Measurements from ENCODE around the gene USP49.
A peak's percentile ranks its signal among the peaks of the same experiment; 100 is the strongest.
"Not testable (repeated sequence)": the region's sequence is repeated elsewhere in the genome, so short reads cannot be mapped to it uniquely, and the experiment has no call there.

USP49 gene

GRCh38 chr6:41871691-41872090 is 23.5 kb downstream of the USP49 start:
- no peak for DNase-seq

DNA sequence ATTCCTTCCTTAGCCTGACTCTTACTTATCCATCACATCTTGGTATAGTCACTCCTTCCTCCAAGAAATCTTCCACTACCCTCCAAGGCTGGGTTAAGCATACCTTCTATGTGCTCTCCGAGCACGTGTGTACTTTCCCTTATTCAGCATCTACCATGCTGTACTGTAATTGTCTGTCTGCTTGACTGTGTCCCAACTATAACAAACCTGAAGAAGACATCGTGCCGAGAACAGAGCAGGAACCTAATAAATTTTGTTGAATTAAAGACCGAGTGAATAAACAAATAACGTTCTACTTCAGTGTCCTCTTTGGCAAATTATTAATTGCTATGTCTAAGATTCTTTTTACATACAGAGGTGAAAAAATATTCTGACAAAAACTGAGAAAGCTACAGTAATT is 35.8 kb downstream of the USP49 start:
- no peak for DNase-seq

- DNase-seq, result no peak
These were observed 36.5 kb downstream of the USP49 start for GRCh38 chr6:41858703-41859102.

- no peak for DNase-seq
These were observed 44.3 kb downstream of the USP49 start for GRCh38 chr6:41850861-41851260.

GRCh38 chr6:41846666-41847237 is 48.4 kb downstream of the USP49 start:
- DNase-seq, result peak; percentile 27

DNA sequence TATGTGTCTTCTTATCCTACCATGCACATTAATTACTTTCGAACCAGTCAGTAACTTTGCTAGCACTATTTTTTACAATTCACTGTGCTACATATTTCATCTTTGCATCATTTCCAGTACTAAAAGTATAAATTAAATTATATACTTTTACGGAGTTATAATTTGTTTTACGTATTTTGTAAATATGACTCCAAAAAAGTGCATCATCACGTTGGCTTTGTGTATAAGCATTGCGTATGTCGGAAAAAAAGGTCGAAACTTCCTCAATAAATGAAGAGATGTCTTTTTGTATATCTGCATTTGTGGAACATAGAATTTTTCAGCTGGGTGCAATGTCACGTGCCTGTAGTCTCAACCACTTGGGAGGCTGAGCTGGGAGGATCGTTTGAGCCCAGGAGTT is 52.0 kb downstream of the USP49 start:
- no peak for DNase-seq

- DNase-seq, result no peak
These were observed 54.8 kb downstream of the USP49 start for GRCh38 chr6:41840326-41840725.

DNA sequence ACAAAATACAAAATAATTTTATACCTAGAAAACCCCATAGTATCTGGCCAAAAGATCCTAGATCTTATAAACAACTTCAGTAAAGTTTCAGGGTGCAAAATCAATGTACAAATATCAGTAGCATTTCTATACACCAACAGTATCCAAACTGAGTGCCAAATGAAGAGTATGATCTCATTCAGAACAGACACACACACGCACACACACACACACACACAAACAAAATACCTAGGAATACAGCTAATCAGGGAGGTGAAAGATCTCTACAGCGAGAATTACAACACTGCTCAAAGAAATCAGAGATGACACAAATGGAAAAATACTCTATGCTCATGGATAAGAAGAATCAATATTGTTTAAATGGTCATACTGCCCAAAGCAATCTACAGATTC is 58.5 kb downstream of the USP49 start:
- DNase-seq, result no peak

DNA sequence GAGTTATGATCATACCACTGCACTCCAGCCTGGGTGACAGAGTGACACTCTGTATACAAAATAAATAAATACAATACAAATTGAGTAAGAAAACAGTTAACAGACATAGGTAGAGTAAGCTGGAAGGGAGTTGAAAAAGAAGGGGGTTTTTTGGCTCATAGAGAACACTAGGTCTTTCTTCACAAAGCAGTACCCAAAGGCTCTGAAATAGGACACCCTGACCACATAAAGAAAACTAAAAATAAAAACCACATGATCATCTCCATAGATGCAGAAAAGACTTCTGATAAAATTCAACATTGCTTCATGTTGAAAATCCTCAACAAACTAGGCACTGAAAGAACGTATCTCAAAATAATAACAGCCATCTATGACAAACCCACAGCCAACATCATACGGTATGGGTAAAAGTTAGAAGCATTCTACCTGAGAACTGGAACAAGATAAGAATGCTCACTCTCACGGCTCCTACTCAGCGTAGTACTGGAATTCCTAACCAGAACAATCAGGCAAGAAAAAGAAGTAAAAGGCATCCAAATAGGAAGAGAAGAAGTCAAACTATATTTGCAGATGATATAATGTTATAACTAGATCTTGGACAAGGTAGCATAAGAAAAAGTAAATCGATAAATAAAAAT is 59.0 kb downstream of the USP49 start:
- DNase-seq, result no peak

- no peak for DNase-seq
These were observed 62.9 kb downstream of the USP49 start for GRCh38 chr6:41832263-41832662.

- no peak for DNase-seq
These were observed 68.7 kb downstream of the USP49 start for GRCh38 chr6:41826343-41827022.

DNA sequence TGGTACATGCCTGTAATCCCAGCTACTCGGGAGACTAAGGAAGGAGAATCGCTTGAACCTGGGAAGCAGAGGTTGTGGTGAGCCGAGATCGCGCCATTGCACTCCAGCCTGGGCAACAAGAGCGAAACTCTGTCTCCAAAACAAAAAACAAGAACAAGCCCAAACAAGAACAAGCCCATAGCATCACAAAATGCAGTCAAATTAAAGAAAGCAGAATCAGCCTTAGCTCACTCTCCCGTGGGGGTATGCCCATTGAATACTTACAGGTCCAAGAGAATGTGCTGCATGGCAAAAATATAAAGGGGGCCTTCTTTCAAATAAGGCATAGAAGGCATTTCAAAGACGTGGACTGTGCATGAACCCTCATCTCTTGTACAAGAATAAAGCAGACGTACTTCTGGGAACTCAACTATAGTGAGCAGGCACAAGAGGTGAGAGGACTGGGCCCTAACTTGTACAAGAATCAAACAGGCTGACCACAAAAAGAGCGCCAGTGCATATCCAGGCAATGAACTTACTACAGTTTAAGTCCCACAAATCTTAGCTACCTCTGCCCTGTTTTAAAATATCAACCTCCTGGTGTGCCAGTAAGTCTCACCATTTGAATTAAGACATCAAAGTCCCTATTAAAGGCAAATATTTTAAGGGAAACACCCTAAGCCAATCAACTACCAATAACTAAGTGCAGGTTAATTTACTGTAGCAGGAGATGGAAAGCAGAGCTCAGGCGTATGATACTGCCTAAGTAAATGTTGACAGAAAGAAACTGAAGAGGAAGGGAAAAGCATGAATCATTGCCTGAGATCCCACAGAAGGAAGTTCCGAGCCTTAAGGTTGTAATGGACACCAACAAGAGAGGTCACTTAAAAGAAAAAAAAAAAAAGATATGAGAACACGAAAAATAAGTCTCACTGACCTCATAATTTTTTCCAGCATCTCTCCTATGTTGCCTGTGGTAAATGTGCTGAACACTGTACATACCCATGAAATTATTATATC is 70.3 kb downstream of the USP49 start:
- DNase-seq, result no peak

GRCh38 chr6:41823178-41823577 is 72.0 kb downstream of the USP49 start:
- no peak for DNase-seq

DNA sequence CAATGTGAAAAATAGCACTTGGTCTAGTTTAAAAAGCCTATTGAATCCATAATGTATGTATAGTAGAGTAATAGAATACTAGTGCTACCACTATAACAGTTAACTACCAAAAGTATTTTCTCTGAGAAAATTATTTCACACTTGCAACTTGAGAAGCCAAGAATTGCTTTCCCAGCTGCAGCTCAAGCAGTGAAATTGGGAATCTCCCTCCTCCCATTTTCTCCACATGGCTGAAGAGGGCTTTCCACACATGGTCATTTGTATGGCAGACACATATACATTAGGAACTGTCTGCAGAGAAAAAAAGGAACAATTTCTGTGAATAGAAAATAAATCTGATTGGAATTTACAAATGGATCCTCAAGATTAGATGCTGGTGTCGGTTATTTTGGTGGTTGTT is 73.2 kb downstream of the USP49 start:
- DNase-seq, result no peak

DNA sequence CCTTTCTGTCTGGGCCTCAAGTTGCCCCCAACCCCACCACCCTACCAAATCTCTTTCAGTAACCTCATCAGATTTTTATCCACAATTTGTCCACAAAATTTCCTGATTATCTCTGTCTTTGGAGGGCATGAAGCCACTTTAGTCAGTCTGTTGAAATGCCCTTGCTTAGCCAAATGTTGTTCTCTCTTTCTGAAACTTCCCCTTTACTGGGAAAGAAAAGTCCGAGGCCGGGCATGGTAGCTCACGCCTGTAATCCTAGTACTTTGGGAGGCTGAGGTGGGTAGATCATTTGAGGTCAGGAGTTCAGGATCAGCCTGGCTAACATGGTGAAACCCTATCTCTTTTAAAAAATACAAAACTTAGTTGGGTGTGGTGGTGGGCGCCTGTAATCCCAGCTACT is 73.9 kb downstream of the USP49 start:
- no peak for DNase-seq

DNA sequence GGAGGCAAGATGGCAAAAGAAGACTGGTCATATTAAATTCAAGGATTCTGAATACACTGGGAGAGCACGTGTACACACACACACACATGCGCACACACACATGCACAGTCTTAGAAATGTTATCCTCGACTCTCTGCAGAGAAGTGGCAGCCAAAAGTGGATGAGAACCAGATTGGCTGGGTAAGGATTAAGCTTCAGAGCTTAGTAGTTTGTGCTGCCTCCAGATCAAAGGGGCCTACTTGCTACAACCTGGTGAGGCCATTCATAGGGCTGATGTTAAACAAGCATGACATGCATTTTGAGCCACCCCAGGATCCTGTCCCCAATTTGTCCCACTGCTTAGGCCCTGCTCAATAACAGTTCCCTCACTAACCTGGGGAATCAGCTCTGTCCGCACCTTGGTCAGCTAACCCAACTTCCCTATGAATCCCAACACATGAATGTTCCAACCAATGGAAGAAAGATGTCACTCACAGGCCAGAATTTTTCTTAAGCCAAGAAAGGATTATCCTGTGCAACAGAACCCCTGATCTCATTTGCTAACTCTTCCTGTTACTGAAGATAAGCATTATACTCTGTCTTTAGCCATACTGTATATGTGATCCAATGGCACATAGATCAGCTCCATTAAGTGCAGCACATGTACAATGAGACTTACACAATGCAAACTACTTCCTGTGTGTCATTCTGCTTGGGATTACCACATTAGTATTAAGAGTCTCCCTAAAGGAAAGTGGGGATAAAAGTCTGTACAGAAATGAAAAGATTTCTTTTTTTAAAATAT is 76.7 kb downstream of the USP49 start:
- DNase-seq, result no peak

DNA sequence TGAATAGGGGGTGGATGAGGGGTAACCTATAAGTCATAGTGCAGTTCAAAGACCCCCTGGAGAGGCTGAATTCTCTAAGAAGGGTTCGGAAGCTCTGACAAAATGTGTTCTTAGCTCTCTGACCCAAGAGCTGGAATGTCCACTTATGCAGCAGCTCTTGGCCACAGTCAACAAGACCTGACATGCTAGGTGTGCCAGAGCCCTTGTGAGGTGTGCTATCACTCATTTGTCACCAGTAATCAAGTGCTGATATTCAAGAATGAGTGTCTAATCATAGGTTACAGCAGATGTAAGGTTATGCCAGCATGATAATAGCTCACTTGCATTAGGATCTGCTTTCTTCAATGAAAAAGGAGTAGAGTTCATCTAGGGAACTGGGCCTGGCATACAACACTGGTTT is 79.6 kb downstream of the USP49 start:
- no peak for DNase-seq

- no peak for DNase-seq
These were observed 80.5 kb downstream of the USP49 start for GRCh38 chr6:41814629-41815028.

- no peak for DNase-seq
These were observed 81.2 kb downstream of the USP49 start for GRCh38 chr6:41813956-41814355.

DNA sequence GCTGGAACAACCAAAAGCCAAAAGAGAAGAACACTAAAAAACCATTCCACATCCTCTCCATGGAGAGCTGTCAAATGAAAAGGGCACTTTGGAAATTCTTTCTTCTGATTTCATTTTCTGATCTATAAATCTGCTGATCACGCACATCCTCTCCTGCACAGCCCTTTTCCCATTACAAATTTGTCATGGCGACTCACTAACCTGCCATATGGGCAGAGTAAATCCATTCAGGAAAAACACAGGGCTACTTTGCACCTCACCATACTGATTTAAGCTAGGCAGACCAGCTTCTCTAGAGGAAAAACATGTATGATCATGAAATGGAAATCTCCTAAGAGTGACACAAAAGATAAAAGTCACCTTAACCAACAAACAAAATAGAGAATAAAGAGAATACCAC is 81.7 kb downstream of the USP49 start:
- no peak for DNase-seq

- not testable (repeated sequence) for DNase-seq
These were observed 83.2 kb downstream of the USP49 start for GRCh38 chr6:41811946-41812345.

DNA sequence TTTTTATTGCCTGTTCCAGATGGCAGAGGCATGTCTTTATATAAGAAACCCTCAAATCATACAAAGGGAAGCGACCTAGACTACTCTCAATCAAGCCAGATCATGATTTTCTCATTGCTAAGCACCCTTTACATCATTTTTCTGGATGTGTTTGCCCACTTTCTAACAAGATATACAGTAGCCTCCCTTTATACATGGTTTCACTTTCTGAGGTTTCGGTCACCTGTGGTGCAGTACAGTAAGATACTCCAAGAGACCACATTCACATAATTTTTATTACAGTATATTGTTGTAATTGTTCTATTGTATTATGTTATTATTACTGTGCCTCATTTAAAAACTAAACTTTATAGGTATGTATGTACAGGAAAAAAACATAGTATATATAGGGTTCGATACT is 84.1 kb downstream of the USP49 start:
- DNase-seq, result no peak

All from CD4-positive, alpha-beta T cell treated with Interferon gamma for 1 hour (primary cell).